ENCODE data around the gene SRPRA.

DNA sequence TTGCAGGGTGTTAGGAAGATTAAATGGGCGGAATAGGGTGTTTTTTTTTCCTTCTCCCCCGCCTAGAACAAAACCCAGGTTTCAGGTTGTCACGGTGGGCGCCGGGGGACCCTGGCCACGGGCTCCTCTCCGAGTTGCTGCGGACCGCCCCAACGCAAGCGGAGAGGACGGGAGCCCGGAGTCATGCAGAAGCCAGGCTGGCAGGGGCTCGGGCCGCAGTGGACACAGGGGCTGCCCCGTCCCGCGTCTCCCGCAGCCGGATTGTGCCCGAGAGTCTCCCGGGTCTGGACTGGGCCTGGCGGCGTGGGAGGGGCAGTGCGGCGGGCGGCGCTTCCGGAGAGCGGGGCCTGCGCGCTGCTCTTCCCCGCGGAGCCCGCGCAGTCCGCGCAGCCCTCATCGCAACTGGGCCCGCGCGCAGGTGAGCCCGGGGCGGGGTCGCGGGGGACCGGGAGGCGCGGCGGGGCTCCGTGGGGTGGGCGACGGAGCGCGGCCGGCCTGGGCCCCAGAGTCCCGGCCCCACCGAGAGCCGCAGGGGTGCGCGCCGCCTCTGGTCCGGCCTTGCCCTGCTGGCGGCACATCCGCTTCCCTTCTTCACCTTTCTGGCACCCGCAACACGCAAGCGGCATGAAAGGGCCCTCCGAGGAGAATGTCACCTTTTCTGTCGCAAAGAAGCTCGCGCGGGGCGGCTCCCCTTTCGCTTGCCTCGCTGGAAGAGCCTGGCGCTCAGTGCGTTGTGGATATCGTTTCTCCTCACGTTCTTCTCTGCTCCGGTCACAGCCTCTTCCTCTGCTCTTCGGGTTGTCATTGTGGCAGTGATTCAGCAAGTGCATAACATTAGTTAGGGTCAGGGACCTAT, 14.3 kb upstream of the SRPRA start, which contains the start of gene TIRAP:
- TF ChIP-seq, protein P1, sequence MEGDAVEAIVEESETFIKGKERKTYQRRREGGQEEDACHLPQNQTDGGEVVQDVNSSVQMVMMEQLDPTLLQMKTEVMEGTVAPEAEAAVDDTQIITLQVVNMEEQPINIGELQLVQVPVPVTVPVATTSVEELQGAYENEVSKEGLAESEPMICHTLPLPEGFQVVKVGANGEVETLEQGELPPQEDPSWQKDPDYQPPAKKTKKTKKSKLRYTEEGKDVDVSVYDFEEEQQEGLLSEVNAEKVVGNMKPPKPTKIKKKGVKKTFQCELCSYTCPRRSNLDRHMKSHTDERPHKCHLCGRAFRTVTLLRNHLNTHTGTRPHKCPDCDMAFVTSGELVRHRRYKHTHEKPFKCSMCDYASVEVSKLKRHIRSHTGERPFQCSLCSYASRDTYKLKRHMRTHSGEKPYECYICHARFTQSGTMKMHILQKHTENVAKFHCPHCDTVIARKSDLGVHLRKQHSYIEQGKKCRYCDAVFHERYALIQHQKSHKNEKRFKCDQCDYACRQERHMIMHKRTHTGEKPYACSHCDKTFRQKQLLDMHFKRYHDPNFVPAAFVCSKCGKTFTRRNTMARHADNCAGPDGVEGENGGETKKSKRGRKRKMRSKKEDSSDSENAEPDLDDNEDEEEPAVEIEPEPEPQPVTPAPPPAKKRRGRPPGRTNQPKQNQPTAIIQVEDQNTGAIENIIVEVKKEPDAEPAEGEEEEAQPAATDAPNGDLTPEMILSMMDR (IDR thresholded peaks at IDR 0.05) = no peak
- no peak for TF ChIP-seq EZH2 (IDR thresholded peaks at IDR 0.05; ENCODE audit: borderline replicate concordance, insufficient read depth, low read depth, low read length, poor library complexity, severe bottlenecking)

All from B cell (primary cell).